ENCODE data around the gene HOXB7. TPM values are rescaled to one million over a fixed set of nuclear protein-coding genes. Genes with fewer than 3 reads are reported as not detected.

HOXB7 gene
- total and polyA plus RNA-seq, 10 of the 15 experiments (the other 5 are each of a cell fraction or from before 2014, with no cell fraction given), result 2.8 to 7.4 (median 4.2) TPM

DNA sequence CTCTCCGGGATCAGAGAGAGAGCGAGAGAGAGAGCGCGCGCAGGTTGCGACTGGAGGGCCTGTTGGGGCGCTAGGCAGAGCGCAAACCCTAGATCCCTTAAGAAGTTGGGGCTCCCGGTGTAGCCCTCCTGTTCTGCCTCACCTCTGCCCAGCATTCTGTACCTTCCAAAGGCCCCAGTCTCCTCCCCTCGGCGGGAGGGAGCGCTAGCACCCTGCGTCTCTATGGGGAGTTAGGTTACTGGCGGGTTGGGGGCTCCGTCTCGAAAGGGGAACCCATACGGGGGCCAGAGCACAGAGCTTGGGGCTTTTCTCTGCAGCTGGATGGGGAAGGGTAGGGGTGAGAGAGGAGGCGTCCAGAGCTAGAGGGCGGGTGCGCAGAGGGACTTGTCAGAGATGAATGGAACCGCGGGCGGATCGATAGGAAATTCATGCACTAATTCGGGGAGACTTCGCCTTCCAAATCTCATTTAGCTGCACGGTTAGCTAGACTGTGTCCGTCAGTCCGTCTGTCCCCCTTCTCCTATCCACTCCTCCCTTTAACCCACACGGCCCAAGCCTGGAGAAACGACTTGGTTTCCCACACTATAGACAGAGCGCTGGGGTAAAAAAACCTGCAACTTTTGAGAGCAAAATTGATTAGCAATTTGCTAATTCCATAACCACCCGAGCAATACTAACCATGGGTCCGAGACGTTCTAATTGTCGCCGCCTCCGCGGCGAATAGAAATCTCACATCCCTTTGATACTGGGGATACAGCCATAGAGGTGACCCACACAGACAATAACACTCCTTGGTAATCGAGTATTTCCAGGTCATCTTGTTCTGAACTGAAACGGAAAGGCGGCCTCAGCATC is 32.0 kb downstream of the HOXB7 start (continued):
- TF ChIP-seq, protein P1, sequence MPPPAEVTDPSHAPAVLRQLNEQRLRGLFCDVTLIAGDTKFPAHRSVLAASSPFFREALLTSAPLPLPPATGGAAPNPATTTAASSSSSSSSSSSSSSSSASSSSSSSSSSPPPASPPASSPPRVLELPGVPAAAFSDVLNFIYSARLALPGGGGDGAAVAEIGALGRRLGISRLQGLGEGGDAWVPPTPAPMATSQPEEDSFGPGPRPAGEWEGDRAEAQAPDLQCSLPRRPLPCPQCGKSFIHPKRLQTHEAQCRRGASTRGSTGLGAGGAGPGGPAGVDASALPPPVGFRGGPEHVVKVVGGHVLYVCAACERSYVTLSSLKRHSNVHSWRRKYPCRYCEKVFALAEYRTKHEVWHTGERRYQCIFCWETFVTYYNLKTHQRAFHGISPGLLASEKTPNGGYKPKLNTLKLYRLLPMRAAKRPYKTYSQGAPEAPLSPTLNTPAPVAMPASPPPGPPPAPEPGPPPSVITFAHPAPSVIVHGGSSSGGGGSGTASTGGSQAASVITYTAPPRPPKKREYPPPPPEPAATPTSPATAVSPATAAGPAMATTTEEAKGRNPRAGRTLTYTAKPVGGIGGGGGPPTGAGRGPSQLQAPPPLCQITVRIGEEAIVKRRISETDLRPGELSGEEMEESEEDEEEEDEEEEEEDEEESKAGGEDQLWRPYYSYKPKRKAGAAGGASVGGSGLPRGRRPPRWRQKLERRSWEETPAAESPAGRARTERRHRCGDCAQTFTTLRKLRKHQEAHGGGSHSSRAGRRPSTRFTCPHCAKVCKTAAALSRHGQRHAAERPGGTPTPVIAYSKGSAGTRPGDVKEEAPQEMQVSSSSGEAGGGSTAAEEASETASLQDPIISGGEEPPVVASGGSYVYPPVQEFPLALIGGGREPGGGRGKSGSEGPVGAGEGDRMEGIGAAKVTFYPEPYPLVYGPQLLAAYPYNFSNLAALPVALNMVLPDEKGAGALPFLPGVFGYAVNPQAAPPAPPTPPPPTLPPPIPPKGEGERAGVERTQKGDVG (CRISPR knock-in tag; IDR thresholded peaks at IDR 0.05), result no peak
- no peak for TF ChIP-seq CBFB (IDR thresholded peaks at IDR 0.05; ENCODE audit: low read depth)
- TF ChIP-seq ASH2L (IDR thresholded peaks at IDR 0.05; ENCODE audit: borderline replicate concordance, low read depth), result no peak
- no peak for TF ChIP-seq MEF2B (IDR thresholded peaks at IDR 0.05; ENCODE audit: partially characterized antibody, poor library complexity, severe bottlenecking)
- TF ChIP-seq NR2C1 (IDR thresholded peaks at IDR 0.05), result peak; percentile 33; the same call in 1 of the 2 replicates
- TF ChIP-seq CREB1 (IDR thresholded peaks at IDR 0.05; ENCODE audit: low read depth), result no peak
- TF ChIP-seq SMARCA5 (IDR thresholded peaks at IDR 0.05), result no peak
- TF ChIP-seq ZSCAN29 (IDR thresholded peaks at IDR 0.05), result no peak
- no peak for TF ChIP-seq ZNF384 (IDR thresholded peaks at IDR 0.05; ENCODE audit: borderline replicate concordance, low read depth, low read length)
- no peak for TF ChIP-seq SREBF2 (IDR thresholded peaks at IDR 0.05; ENCODE audit: low read length)
- TF ChIP-seq SRF (IDR thresholded peaks at IDR 0.05; ENCODE audit: low read depth in 2 of 2, low read length in 2 of 2), result no peak
- no peak for TF ChIP-seq STAT3 (IDR thresholded peaks at IDR 0.05; ENCODE audit: low read depth, low read length)
- peak; percentile 68; the same call in 1 of the 2 replicates for TF ChIP-seq STAT1 (conservative IDR thresholded peaks at IDR 0.05)
- TF ChIP-seq SREBF1 (IDR thresholded peaks at IDR 0.05; ENCODE audit: low read length), result no peak
- TF ChIP-seq MEF2A (IDR thresholded peaks at IDR 0.05; ENCODE audit: insufficient read depth, low read depth, low read length), result no peak
- no peak for TF ChIP-seq SP1 (IDR thresholded peaks at IDR 0.05; ENCODE audit: low read depth, low read length)
- TF ChIP-seq YBX1 (IDR thresholded peaks at IDR 0.05), result no peak
- no peak for TF ChIP-seq WRNIP1 (IDR thresholded peaks at IDR 0.05; ENCODE audit: borderline replicate concordance, low read depth, low read length)
- no peak for TF ChIP-seq RUNX3 (IDR thresholded peaks at IDR 0.05; ENCODE audit: low read length)
- TF ChIP-seq POLR2AphosphoS5 (IDR thresholded peaks at IDR 0.05; ENCODE audit: low read length), result no peak
- TF ChIP-seq, protein P2, sequence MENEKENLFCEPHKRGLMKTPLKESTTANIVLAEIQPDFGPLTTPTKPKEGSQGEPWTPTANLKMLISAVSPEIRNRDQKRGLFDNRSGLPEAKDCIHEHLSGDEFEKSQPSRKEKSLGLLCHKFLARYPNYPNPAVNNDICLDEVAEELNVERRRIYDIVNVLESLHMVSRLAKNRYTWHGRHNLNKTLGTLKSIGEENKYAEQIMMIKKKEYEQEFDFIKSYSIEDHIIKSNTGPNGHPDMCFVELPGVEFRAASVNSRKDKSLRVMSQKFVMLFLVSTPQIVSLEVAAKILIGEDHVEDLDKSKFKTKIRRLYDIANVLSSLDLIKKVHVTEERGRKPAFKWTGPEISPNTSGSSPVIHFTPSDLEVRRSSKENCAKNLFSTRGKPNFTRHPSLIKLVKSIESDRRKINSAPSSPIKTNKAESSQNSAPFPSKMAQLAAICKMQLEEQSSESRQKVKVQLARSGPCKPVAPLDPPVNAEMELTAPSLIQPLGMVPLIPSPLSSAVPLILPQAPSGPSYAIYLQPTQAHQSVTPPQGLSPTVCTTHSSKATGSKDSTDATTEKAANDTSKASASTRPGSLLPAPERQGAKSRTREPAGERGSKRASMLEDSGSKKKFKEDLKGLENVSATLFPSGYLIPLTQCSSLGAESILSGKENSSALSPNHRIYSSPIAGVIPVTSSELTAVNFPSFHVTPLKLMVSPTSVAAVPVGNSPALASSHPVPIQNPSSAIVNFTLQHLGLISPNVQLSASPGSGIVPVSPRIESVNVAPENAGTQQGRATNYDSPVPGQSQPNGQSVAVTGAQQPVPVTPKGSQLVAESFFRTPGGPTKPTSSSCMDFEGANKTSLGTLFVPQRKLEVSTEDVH (IDR thresholded peaks at IDR 0.05; ENCODE audit: low read depth, partially characterized antibody), result no peak
- TF ChIP-seq SMC3 (IDR thresholded peaks at IDR 0.05; ENCODE audit: borderline replicate concordance, low read length), result no peak
- no peak for TF ChIP-seq CBX3 (IDR thresholded peaks at IDR 0.05; ENCODE audit: borderline replicate concordance, low read depth)
- no peak for TF ChIP-seq HDGF (IDR thresholded peaks at IDR 0.05)
- no peak for TF ChIP-seq SUZ12 (IDR thresholded peaks at IDR 0.05; ENCODE audit: unreplicated experiment)
- TF ChIP-seq NBN (IDR thresholded peaks at IDR 0.05), result peak; percentile 22; the same call in 1 of the 2 replicates
- TF ChIP-seq BACH1 (IDR thresholded peaks at IDR 0.05; ENCODE audit: borderline replicate concordance), result no peak
- no peak for TF ChIP-seq MTA3 (IDR thresholded peaks at IDR 0.05; ENCODE audit: borderline replicate concordance, low read length)
- no peak for TF ChIP-seq NFXL1 (IDR thresholded peaks at IDR 0.05; ENCODE audit: borderline replicate concordance)

Data from GM12878 (cell line).